Liver (tissue), 3 donors: ENCODE data around the gene SIGLEC14.

Source experiments
- ATF3 ChIP-seq: IDR thresholded peaks from 2 replicates; pipeline ENCODE4 v1.6.1; 2016; ENCODE audit warnings: antibody characterized with exemption
- CTCF ChIP-seq: fragments of 150-350 bp; IDR thresholded peaks from 2 replicates; pipeline ENCODE4 v1.5.1; 2017; ENCODE audit warnings: improper control_type of control experiment, low read depth, low read length; ENCODE audit not compliant: missing input control
- NR2F2 ChIP-seq: IDR thresholded peaks from 2 replicates; pipeline ENCODE4 v1.6.1; 2016; ENCODE audit warnings: antibody characterized with exemption
- RAD21 ChIP-seq, 2 donors: IDR thresholded peaks; 2 replicates each; pipeline ENCODE4 v1.6.1; 2016; ENCODE audit warnings: antibody characterized with exemption in 2 of 2, mild to moderate bottlenecking in 2 of 2
- RXRA ChIP-seq, 2 donors: IDR thresholded peaks; 2 replicates each; pipeline ENCODE4 v1.6.1; 2017 to 2018; ENCODE audit warnings: antibody characterized with exemption in 2 of 2, mild to moderate bottlenecking in 1 of 2
- SP1 ChIP-seq: IDR thresholded peaks from 2 replicates; pipeline ENCODE4 v1.6.1; 2018; ENCODE audit warnings: antibody characterized with exemption, mild to moderate bottlenecking
- ZBTB33 ChIP-seq: IDR thresholded peaks from 2 replicates; pipeline ENCODE4 v1.6.1; 2016; ENCODE audit warnings: antibody characterized with exemption
- donor health status: healthy.
- donor health status: healthy.

- TF ChIP-seq ZBTB33 (no peak), CTCF (no peak), RAD21 (IDR thresholded peaks at IDR 0.05) (no peak), SP1 (no peak), RXRA (IDR thresholded peaks at IDR 0.05) (no peak), ATF3 (no peak), NR2F2 (no peak)
These were observed 8.2 kb upstream of the SIGLEC14 start for GRCh38 chr19:51654783-51655182.
